Upper lobe of right lung (tissue), 1 donor: ENCODE measurements around the gene CDKAL1. TPM values are rescaled to one million over a fixed set of nuclear protein-coding genes. Genes with fewer than 3 reads are reported as not detected.

Experiments used
- ATAC-seq: fragments of 200-7000 bp; cut with Tn5 transposase; one replicate; pipeline ENCODE4 v1.9.1; 2020; ENCODE audit warnings: mild to moderate bottlenecking, moderate library complexity
- DNase-seq: peaks from one replicate; pipeline ENCODE4 v3.0.0-alpha.2; 2020
- H3K27ac ChIP-seq: fragments of 200-600 bp; one replicate; pipeline ENCODE4 v1.8.0; 2022
- H3K27me3 ChIP-seq: fragments of 200-600 bp; one replicate; pipeline ENCODE4 v1.8.0; 2022; ENCODE audit warnings: mild to moderate bottlenecking
- H3K36me3 ChIP-seq: fragments of 200-600 bp; one replicate; pipeline ENCODE4 v1.8.0; 2022
- H3K4me1 ChIP-seq: fragments of 200-600 bp; one replicate; pipeline ENCODE4 v1.8.0; 2022
- H3K4me3 ChIP-seq: fragments of 200-600 bp; one replicate; pipeline ENCODE4 v1.8.0; 2022; ENCODE audit warnings: mild to moderate bottlenecking
- H3K9me3 ChIP-seq: fragments of 200-600 bp; one replicate; pipeline ENCODE4 v1.8.0; 2022
- intact Hi-C: fragments of 100-400 bp; cut with DNase I; formaldehyde crosslinking; loops from one replicate; pipeline ENCODE4 v1.11.0; 2022
- total RNA-seq: library from RNA; stranded (reverse); fragmentation: NEBNext Ultra II Directional; extraction: Animal tissue kit (Norgen Biotek cat#: 25700); gene quantifications from one replicate; pipeline ENCODE4 v1.2.1, GENCODE V29; 2021
- TF ChIP-seq, protein P1 (sequence below): fragments of 200-600 bp; IDR thresholded peaks from one replicate; pipeline ENCODE4 v1.8.0; 2022; ENCODE audit warnings: antibody characterized with exemption
- donor health status: DM: no; HTN: yes; CAD: no; lungs with severe emphysema.

Gene CDKAL1
- total RNA-seq, 1 donor from 2014 or later: 16.0 TPM

DNA sequence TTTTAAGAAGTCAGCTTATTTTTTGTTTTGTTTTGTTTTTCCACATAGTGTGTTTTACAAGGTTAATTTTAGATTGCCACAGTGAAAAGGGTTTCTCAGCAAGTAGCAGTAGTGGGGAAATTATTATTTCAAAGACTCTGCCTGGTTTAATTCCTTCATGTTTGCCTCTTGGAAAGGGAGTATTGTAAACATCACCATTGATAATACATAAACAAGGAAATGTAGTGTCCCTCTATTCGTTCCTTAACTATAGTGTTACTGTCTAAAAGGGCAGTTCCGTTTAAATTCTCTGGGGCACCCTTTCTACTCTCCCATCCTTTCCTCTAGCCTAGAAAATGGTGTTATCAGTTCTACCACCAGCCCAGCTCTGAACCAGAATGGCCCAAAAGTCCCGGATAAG, 668.3 kb downstream of the CDKAL1 start:
- intact Hi-C loops: no loop called here
- DNase-seq (no peak), ATAC-seq (no peak)
- TF ChIP-seq, protein P1, sequence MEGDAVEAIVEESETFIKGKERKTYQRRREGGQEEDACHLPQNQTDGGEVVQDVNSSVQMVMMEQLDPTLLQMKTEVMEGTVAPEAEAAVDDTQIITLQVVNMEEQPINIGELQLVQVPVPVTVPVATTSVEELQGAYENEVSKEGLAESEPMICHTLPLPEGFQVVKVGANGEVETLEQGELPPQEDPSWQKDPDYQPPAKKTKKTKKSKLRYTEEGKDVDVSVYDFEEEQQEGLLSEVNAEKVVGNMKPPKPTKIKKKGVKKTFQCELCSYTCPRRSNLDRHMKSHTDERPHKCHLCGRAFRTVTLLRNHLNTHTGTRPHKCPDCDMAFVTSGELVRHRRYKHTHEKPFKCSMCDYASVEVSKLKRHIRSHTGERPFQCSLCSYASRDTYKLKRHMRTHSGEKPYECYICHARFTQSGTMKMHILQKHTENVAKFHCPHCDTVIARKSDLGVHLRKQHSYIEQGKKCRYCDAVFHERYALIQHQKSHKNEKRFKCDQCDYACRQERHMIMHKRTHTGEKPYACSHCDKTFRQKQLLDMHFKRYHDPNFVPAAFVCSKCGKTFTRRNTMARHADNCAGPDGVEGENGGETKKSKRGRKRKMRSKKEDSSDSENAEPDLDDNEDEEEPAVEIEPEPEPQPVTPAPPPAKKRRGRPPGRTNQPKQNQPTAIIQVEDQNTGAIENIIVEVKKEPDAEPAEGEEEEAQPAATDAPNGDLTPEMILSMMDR: no peak
- H3K27me3 ChIP-seq: no peaks in the 10 kb centered on the region
- H3K36me3 ChIP-seq: no peaks in the 10 kb centered on the region
- no peak overlapping the region for H3K27ac ChIP-seq
- H3K4me1 ChIP-seq: no peaks in the 10 kb centered on the region
- no peaks in the 10 kb centered on the region for H3K9me3 ChIP-seq
- no peak overlapping the region for H3K4me3 ChIP-seq

- H3K36me3 ChIP-seq: no peaks in the 10 kb centered on the region
- no peak overlapping the region for H3K4me3 ChIP-seq
- intact Hi-C loops: no loop called here
- no peaks in the 10 kb centered on the region for H3K4me1 ChIP-seq
- DNase-seq: no peak
- no peaks in the 10 kb centered on the region for H3K27me3 ChIP-seq
- TF ChIP-seq, protein P1: no peak
- H3K27ac ChIP-seq: no peak overlapping the region
- no peaks in the 10 kb centered on the region for H3K9me3 ChIP-seq
- no peak for ATAC-seq
Measured at GRCh38 chr6:21204951-21205350, 670.7 kb downstream of the CDKAL1 start.

- Histone ChIP-seq H3K4me3 (no peak overlapping the region), H3K36me3 (no peaks in the 10 kb centered on the region), H3K9me3 (no peaks in the 10 kb centered on the region), H3K4me1 (no peaks in the 10 kb centered on the region), H3K27ac (no peak overlapping the region), H3K27me3 (no peaks in the 10 kb centered on the region)
- DNase-seq (no peak), ATAC-seq (no peak)
- intact Hi-C loops: no loop called here
- TF ChIP-seq, protein P1: no peak
Measured at GRCh38 chr6:21208081-21208795, 674.0 kb downstream of the CDKAL1 start.

DNA sequence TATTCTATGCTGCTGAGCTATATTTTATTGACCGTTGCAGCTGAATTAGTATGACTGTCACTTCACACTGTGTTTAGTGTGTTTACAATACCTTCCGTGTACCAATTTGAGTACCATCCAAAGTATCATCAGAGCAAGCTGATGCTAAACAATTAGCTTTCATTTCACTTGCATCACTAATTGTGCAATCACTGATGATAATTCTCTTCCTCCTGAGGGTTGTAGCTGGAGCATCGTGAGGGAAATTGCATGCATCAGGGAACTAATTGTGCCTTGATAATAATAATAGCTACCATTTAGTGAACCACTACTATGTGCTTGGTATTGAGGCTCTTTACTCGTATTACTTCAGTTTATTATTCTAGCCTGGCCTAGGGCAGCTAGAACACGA, 674.5 kb downstream of the CDKAL1 start:
- Histone ChIP-seq H3K9me3 (no peaks in the 10 kb centered on the region), H3K36me3 (no peaks in the 10 kb centered on the region), H3K4me3 (no peak overlapping the region), H3K4me1 (no peaks in the 10 kb centered on the region), H3K27me3 (no peaks in the 10 kb centered on the region), H3K27ac (no peak overlapping the region)
- intact Hi-C loops: no loop called here
- no peak for ATAC-seq
- TF ChIP-seq, protein P1: no peak
- DNase-seq: no peak

GRCh38 chr6:21213492-21213891, 679.2 kb downstream of the CDKAL1 start:
- intact Hi-C loops: no loop called here
- ATAC-seq: no peak
- no peaks in the 10 kb centered on the region for H3K36me3 ChIP-seq
- H3K27ac ChIP-seq: no peak overlapping the region
- TF ChIP-seq, protein P1: no peak
- no peaks in the 10 kb centered on the region for H3K9me3 ChIP-seq
- H3K4me1 ChIP-seq: no peaks in the 10 kb centered on the region
- no peaks in the 10 kb centered on the region for H3K27me3 ChIP-seq
- H3K4me3 ChIP-seq: no peak overlapping the region
- no peak for DNase-seq
